ENCODE results near the gene BLMH. TPM values are rescaled to one million over a fixed set of nuclear protein-coding genes. Genes with fewer than 3 reads are reported as not detected.

The BLMH gene
- total RNA-seq, 2 donors from 2014 or later, result 21.7 to 25.9 TPM

DNA sequence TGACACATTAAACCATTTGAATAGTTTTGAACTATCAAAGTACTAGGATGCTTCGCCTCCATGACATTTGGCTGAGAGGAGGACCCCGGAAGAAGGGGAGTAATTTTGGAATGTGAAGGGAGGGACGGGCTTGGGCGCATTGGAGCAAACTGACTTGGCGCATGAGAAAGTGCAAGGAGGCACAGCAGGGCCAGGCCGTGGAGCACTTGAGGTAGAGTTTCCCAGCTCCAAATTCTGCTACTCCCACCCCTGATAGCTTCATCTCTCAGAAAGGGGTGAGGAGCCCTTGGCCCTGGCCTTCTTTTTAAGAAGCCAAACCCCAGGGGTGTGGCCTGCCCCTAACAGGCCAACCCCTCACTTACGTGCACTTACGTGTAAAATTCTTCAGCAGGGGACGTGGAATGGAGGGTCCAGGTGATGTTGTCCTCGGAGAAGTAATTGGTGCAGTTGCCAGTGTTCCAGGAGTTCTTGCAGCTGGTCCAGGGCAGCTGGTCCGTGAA, 73.9 kb downstream of the BLMH start:
- no peak for DNase-seq (ENCODE audit: low spot score)
- TF ChIP-seq, protein P1, sequence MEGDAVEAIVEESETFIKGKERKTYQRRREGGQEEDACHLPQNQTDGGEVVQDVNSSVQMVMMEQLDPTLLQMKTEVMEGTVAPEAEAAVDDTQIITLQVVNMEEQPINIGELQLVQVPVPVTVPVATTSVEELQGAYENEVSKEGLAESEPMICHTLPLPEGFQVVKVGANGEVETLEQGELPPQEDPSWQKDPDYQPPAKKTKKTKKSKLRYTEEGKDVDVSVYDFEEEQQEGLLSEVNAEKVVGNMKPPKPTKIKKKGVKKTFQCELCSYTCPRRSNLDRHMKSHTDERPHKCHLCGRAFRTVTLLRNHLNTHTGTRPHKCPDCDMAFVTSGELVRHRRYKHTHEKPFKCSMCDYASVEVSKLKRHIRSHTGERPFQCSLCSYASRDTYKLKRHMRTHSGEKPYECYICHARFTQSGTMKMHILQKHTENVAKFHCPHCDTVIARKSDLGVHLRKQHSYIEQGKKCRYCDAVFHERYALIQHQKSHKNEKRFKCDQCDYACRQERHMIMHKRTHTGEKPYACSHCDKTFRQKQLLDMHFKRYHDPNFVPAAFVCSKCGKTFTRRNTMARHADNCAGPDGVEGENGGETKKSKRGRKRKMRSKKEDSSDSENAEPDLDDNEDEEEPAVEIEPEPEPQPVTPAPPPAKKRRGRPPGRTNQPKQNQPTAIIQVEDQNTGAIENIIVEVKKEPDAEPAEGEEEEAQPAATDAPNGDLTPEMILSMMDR (IDR thresholded peaks at IDR 0.05), result no peak
- TF ChIP-seq POLR2AphosphoS5 (IDR thresholded peaks at IDR 0.05) (no peak), POLR2A (IDR thresholded peaks at IDR 0.05) (no peak)
- Histone ChIP-seq H3K4me1 (replicated peaks) (no peaks in the 10 kb centered on the region), H3K4me3 (no peak overlapping the region), H3K36me3 (no peaks in the 10 kb centered on the region), H3K9me3 (no peaks in the 10 kb centered on the region), H3K27me3 (replicated peaks; ENCODE audit: insufficient read depth) (no peaks in the 10 kb centered on the region), H3K27ac (no peak overlapping the region)
- WGBS, result 97% methylated on average over 11 of the region's 11 CpGs
- intact Hi-C loops (cut with DNase I), result no loop called here

DNA sequence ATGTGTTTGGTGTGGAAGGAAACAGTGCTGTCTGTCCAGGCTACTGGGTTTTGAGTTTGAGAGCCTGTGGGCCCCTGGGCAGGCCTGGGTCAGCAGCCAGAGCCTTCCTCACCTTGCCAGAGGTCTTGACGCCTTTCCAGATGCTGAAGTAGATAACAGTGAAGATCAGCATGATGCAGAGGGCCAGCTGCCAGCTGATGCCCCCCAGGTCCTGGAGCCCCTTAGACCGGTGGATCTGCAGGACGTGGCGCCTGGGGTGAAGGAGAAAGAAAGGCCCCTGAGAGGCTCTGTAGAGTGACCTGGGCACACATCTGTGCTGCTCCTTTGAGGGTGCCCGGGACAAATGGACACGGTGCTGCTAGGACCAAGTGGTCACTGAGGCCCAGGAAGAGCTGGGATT, 74.7 kb downstream of the BLMH start:
- Histone ChIP-seq H3K4me1 (replicated peaks) (no peaks in the 10 kb centered on the region), H3K36me3 (no peaks in the 10 kb centered on the region), H3K4me3 (no peak overlapping the region), H3K27me3 (replicated peaks; ENCODE audit: insufficient read depth) (no peaks in the 10 kb centered on the region), H3K27ac (no peak overlapping the region), H3K9me3 (no peaks in the 10 kb centered on the region)
- no peak for DNase-seq (ENCODE audit: low spot score)
- intact Hi-C loops (cut with DNase I), result no loop called here
- TF ChIP-seq POLR2A (IDR thresholded peaks at IDR 0.05), result no peak
- no peak for TF ChIP-seq POLR2AphosphoS5 (IDR thresholded peaks at IDR 0.05)
- TF ChIP-seq, protein P1 (IDR thresholded peaks at IDR 0.05), result no peak
- WGBS, result 95% methylated on average over 6 of the region's 6 CpGs

DNA sequence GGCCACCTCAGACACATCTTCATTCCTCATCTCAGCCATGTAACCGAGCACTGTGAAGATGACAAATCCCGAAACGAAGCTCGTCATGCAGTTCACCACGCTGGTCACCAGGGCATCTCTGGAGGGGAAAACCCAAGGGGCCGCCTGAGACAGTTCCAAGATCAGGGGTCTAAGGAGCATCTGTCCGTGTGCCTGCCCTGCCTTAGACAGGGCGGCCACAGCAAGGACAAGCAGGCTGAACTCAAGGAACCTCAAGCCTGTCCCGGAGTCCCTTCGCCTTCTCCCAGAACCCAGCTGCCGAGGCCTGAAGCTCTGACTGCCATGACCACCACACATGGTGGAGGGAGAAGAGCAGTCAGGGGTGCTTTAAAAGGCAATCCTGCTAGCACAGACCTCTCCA, 79.0 kb downstream of the BLMH start:
- TF ChIP-seq POLR2A (IDR thresholded peaks at IDR 0.05) (no peak), POLR2AphosphoS5 (IDR thresholded peaks at IDR 0.05) (no peak)
- TF ChIP-seq, protein P1 (IDR thresholded peaks at IDR 0.05), result no peak
- H3K27ac ChIP-seq, result no peak overlapping the region
- no peak for DNase-seq (ENCODE audit: low spot score)
- no peaks in the 10 kb centered on the region for H3K4me1 ChIP-seq (replicated peaks)
- intact Hi-C loops (cut with DNase I), result no loop called here
- H3K27me3 ChIP-seq (replicated peaks; ENCODE audit: insufficient read depth), result no peaks in the 10 kb centered on the region
- H3K36me3 ChIP-seq, result no peaks in the 10 kb centered on the region
- H3K9me3 ChIP-seq, result no peaks in the 10 kb centered on the region
- 93% methylated on average over 7 of the region's 11 CpGs for WGBS
- no peak overlapping the region for H3K4me3 ChIP-seq

DNA sequence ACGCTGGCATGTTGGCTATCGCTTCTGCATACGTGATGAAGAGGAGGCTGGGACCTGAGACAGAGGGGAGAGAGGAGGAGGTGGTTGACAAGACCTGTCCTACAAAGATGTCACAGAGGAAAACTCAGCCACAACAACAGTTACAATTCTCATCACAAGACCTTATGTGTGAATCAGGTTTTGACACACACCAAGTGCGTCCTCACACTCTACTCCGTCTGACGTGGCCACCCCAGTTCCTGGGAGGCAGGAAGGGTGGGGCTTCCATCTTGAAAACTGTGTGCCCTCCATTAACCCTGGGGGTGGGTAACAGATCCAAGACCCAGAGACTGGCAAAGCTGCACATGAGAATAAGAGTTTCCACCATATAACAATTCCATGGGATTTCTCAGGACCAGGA, 80.4 kb downstream of the BLMH start:
- WGBS, result 95% methylated on average over 6 of the region's 6 CpGs
- Histone ChIP-seq H3K9me3 (no peaks in the 10 kb centered on the region), H3K27me3 (replicated peaks; ENCODE audit: insufficient read depth) (no peaks in the 10 kb centered on the region), H3K27ac (no peak overlapping the region), H3K4me3 (no peak overlapping the region), H3K36me3 (no peaks in the 10 kb centered on the region), H3K4me1 (replicated peaks) (no peaks in the 10 kb centered on the region)
- intact Hi-C loops (cut with DNase I), result no loop called here
- DNase-seq (ENCODE audit: low spot score), result no peak
- TF ChIP-seq, protein P1 (IDR thresholded peaks at IDR 0.05), result no peak
- TF ChIP-seq POLR2A (IDR thresholded peaks at IDR 0.05) (no peak), POLR2AphosphoS5 (IDR thresholded peaks at IDR 0.05) (no peak)

DNA sequence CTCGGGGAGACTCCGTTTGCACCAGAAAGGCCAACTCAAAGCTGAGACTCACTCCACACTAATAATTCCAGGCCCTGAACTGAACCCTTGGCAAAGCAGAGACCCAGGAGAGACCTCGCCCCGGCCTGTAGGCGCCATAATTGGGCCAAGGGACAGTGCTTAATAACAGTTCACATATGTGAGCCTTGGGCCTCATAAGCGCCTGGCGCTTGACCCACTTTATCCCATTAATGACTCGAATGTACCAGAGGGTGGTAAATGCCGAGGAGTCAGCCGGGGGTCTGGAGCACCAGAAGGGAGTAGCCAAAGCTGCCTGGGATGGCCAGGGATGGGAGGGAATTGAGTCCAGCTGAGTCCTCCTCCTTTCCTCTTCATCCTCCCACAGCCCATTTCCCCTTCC, 80.8 kb downstream of the BLMH start:
- TF ChIP-seq, protein P1 (IDR thresholded peaks at IDR 0.05), result no peak
- TF ChIP-seq POLR2A (IDR thresholded peaks at IDR 0.05), result no peak
- TF ChIP-seq POLR2AphosphoS5 (IDR thresholded peaks at IDR 0.05), result no peak
- H3K4me1 ChIP-seq (replicated peaks), result no peaks in the 10 kb centered on the region
- DNase-seq (ENCODE audit: low spot score), result no peak
- no peaks in the 10 kb centered on the region for H3K9me3 ChIP-seq
- H3K4me3 ChIP-seq, result no peak overlapping the region
- H3K27ac ChIP-seq, result no peak overlapping the region
- intact Hi-C loops (cut with DNase I), result no loop called here
- WGBS, result 91% methylated on average over 10 of the region's 10 CpGs
- no peaks in the 10 kb centered on the region for H3K27me3 ChIP-seq (replicated peaks; ENCODE audit: insufficient read depth)
- H3K36me3 ChIP-seq, result no peaks in the 10 kb centered on the region
